Mesothelial cell of epicardium (in vitro differentiated cells): ENCODE results near the gene LY6G5C. TPM values are rescaled to one million over a fixed set of nuclear protein-coding genes. Genes with fewer than 3 reads are reported as not detected.

ENCODE experiments used
- DNase-seq, 2 experiments: peaks; one replicate each; pipeline ENCODE4 v3.0.0; 2021; ENCODE audit warnings: low spot score in 2 of 2; ENCODE audit not compliant: unreplicated experiment in 2 of 2
- H3K27ac Mint-ChIP-seq: 2 replicates; pipeline ENCODE4 v1.8.0; 2021; ENCODE audit warnings: mixed read lengths
- H3K27me3 Mint-ChIP-seq: 2 replicates; pipeline ENCODE4 v1.8.0; 2021; ENCODE audit warnings: low read depth, mixed read lengths
- H3K36me3 Mint-ChIP-seq: 2 replicates; pipeline ENCODE4 v1.8.0; 2021; ENCODE audit warnings: mixed read lengths
- H3K4me1 Mint-ChIP-seq: 2 replicates; pipeline ENCODE4 v1.8.0; 2021; ENCODE audit warnings: mixed read lengths
- H3K4me3 Mint-ChIP-seq: 2 replicates; pipeline ENCODE4 v1.8.0; 2021; ENCODE audit warnings: mild to moderate bottlenecking, moderate library complexity, mixed read lengths
- H3K9me3 Mint-ChIP-seq: 2 replicates; pipeline ENCODE4 v1.8.0; 2021; ENCODE audit warnings: mixed read lengths
- total RNA-seq: library from RNA; stranded (reverse); gene quantifications from 3 replicates; pipeline ENCODE4 v1.2.1, GENCODE V29; 2021
- TF ChIP-seq, protein P1 (sequence below): fragments of 200-600 bp; sonication (generic); IDR thresholded peaks from one replicate; pipeline ENCODE4 v1.5.0; 2021; ENCODE audit warnings: antibody characterized with exemption; ENCODE audit not compliant: unreplicated experiment

Gene LY6G5C
- total RNA-seq, 1 donor from 2014 or later = 1.5 TPM

DNA sequence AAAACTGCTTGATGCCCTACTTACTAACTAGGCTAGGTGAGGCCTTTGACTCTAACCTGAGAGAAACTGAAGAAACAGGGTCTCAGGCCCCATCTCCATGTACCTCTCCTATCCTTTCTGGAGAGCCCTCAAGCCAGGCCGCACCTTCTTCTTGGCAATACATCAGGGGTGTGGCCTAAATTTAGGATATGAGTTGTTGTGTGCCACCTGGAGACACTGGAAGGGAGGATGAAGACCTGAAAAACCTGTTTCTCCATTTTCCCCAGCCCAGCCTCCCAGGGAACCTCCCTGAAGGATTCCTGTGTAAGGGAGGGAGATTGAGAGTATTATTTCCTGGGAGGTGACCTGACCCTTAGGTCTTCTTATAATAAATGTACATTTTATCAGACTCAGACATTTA lies 37.4 kb upstream of the LY6G5C start:
- Mint-ChIP-seq H3K27me3 (no peaks in the 10 kb centered on the region), H3K9me3 (no peaks in the 10 kb centered on the region), H3K4me1 (peaks cover 42% of the 10 kb centered on the region), H3K4me3 (no peak overlapping the region), H3K27ac (peak overlapping the region; percentile 81), H3K36me3 (peaks cover 1% of the 10 kb centered on the region)
- DNase-seq = no peak
- TF ChIP-seq, protein P1, sequence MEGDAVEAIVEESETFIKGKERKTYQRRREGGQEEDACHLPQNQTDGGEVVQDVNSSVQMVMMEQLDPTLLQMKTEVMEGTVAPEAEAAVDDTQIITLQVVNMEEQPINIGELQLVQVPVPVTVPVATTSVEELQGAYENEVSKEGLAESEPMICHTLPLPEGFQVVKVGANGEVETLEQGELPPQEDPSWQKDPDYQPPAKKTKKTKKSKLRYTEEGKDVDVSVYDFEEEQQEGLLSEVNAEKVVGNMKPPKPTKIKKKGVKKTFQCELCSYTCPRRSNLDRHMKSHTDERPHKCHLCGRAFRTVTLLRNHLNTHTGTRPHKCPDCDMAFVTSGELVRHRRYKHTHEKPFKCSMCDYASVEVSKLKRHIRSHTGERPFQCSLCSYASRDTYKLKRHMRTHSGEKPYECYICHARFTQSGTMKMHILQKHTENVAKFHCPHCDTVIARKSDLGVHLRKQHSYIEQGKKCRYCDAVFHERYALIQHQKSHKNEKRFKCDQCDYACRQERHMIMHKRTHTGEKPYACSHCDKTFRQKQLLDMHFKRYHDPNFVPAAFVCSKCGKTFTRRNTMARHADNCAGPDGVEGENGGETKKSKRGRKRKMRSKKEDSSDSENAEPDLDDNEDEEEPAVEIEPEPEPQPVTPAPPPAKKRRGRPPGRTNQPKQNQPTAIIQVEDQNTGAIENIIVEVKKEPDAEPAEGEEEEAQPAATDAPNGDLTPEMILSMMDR = no peak

GRCh38 chr6:31717499-31718222 lies 36.8 kb upstream of the LY6G5C start:
- H3K9me3 Mint-ChIP-seq = no peaks in the 10 kb centered on the region
- H3K27ac Mint-ChIP-seq = peak overlapping the region; percentile 81
- no peak for DNase-seq

DNA sequence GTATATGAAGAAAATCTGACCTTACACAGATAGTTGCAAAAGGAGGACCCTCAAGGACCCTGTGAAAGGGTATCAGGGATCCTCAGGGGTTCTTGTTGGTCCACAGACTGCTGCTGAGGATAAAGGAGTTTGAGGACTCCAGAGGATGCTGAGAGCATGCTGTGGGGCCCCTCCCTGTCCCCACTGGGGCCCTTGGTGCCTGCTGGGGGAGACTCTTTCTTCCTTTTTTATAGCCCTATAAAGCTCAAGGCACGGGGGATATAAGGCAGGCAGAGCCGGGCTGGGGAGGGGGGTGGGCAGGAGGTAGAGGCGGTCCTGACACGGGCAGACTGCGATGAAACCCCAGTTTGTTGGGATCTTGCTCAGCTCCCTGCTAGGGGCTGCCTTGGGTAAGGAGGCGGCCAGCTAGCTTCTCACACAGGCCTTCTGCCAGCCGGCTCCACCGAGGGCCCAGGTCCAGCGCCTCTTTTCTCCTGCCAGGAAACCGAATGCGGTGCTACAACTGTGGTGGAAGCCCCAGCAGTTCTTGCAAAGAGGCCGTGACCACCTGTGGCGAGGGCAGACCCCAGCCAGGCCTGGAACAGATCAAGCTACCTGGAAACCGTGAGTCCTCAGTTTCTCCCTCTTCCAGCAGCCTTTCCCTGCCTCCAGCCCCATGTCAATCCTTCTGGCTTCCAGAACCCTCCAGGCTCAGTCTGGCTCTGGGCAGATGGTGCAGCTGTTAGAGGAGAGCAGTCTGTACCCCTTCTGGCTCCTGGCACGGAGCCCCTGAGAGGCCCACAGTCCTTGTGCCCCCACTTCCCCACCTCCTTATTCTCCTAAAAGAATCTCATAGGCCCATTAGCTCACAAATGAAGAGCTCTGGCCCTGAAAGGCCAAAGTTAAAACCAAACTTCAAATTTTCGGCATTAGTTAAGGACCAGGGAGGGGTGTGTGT lies 34.4 kb upstream of the LY6G5C start, which contains the start of gene LY6G6D:
TSS of gene LY6G6D (plus strand) at position 327 of the 937 bp plus-strand sequence. CDS start at position 335, 8 bp downstream.
- peak within 1 kb of the TSS; percentile 99 for H3K27ac Mint-ChIP-seq
- no peaks in the 10 kb centered on the region for H3K27me3 Mint-ChIP-seq
- no peak for DNase-seq
- H3K4me3 Mint-ChIP-seq = no peak within 1 kb of the TSS
- TF ChIP-seq, protein P1 = no peak
- H3K4me1 Mint-ChIP-seq = peaks cover 50% of the 10 kb centered on the region
- no peaks in the 10 kb centered on the region for H3K9me3 Mint-ChIP-seq
- H3K36me3 Mint-ChIP-seq = no peaks in the 10 kb centered on the region

More at GRCh38 chr6:31717499-31718222, 36.8 kb upstream of the LY6G5C start:
- H3K4me1 Mint-ChIP-seq = peaks cover 46% of the 10 kb centered on the region
- TF ChIP-seq, protein P1 = no peak
- H3K27me3 Mint-ChIP-seq = no peaks in the 10 kb centered on the region
- no peak overlapping the region for H3K4me3 Mint-ChIP-seq
- peaks cover 1% of the 10 kb centered on the region for H3K36me3 Mint-ChIP-seq

GRCh38 chr6:31713991-31714684 lies 33.3 kb upstream of the LY6G5C start:
- no peak for DNase-seq
- Mint-ChIP-seq H3K4me1 (peaks cover 45% of the 10 kb centered on the region), H3K27me3 (no peaks in the 10 kb centered on the region), H3K27ac (peak overlapping the region; percentile 99), H3K36me3 (no peaks in the 10 kb centered on the region), H3K4me3 (no peak overlapping the region), H3K9me3 (no peaks in the 10 kb centered on the region)
- TF ChIP-seq, protein P1 = no peak

GRCh38 chr6:31713465-31713864 lies 32.6 kb upstream of the LY6G5C start:
- no peak overlapping the region for H3K4me3 Mint-ChIP-seq
- no peaks in the 10 kb centered on the region for H3K36me3 Mint-ChIP-seq

More at GRCh38 chr6:31713465-31713864, 32.6 kb upstream of the LY6G5C start:
- H3K27ac Mint-ChIP-seq = peak overlapping the region; percentile 99
- no peaks in the 10 kb centered on the region for H3K9me3 Mint-ChIP-seq
- H3K4me1 Mint-ChIP-seq = peaks cover 40% of the 10 kb centered on the region
- no peaks in the 10 kb centered on the region for H3K27me3 Mint-ChIP-seq
- DNase-seq = no peak
- TF ChIP-seq, protein P1 = no peak
